Heart right ventricle (tissue), 16 donors: ENCODE data around the gene SETD1B. TPM values are rescaled to one million over a fixed set of nuclear protein-coding genes. Genes with fewer than 3 reads are reported as not detected.

Source experiments
- ATAC-seq, 8 donors: fragments of 200-7000 bp; cut with Tn5 transposase; one replicate each; pipeline ENCODE4 v1.9.1; 2020; ENCODE audit warnings: mild to moderate bottlenecking in 8 of 8, moderate library complexity in 8 of 8, moderate number of reproducible peaks in 1 of 8
- DNase-seq, 2 donors: peaks; one replicate each; pipeline ENCODE4 v3.0.0-alpha.2; 2020
- H3K27ac ChIP-seq, 10 donors: fragments of 200-600 bp; sonication (generic) in 2 of 10; one replicate each; pipeline versions ENCODE4 v1.5.0 to v1.8.0; 2020 to 2022; ENCODE audit warnings: mild to moderate bottlenecking in 3 of 10
- H3K27me3 ChIP-seq, 7 donors: fragments of 200-600 bp; one replicate each; pipeline ENCODE4 v1.8.0; 2021 to 2022; ENCODE audit warnings: mild to moderate bottlenecking in 2 of 7
- H3K36me3 ChIP-seq, 9 donors: fragments of 200-600 bp; sonication (generic) in 1 of 9; one replicate each; pipeline versions ENCODE4 v1.5.0 to v1.8.0; 2020 to 2022; ENCODE audit warnings: mild to moderate bottlenecking in 2 of 9
- H3K4me1 ChIP-seq, 9 donors: fragments of 200-600 bp; sonication (generic) in 1 of 9; one replicate each; pipeline versions ENCODE4 v1.5.0 to v1.8.0; 2020 to 2022; ENCODE audit warnings: mild to moderate bottlenecking in 4 of 9
- H3K4me3 ChIP-seq, 10 donors: fragments of 200-600 bp; sonication (generic) in 2 of 10; one replicate each; pipeline versions ENCODE4 v1.5.0 to v1.8.0; 2020 to 2022; ENCODE audit warnings: mild to moderate bottlenecking in 7 of 10, moderate library complexity in 2 of 10
- H3K9me3 ChIP-seq, 11 donors: fragments of 200-600 bp in 10 of 11; sonication (generic) in 2 of 11; one replicate each; pipeline versions ENCODE4 v1.5.0 to v1.8.0; 2013 to 2022; ENCODE audit warnings: mild to moderate bottlenecking in 2 of 11, control low read depth in 1 of 11, moderate library complexity in 1 of 11
- WGBS, 2 donors: extraction: QIAGEN DNeasy Blood & Tissue Kit; methylation state at CpG; one replicate each; pipeline ENCODE4 v1.1.7; 2013; ENCODE audit warnings: inconsistent platforms in 1 of 2; 5-methylcytosine and 5-hydroxymethylcytosine counted together
- intact Hi-C, 10 donors: fragments of 100-400 bp; cut with DNase I; formaldehyde crosslinking; loops; one replicate each; pipeline versions ENCODE4 v1.11.1 to v1.14.2; 2022
- polyA plus RNA-seq, 2 donors: library from polyadenylated mRNA; stranded (reverse); fragments of 200-250 nt; gene quantifications; one replicate each; pipeline ENCODE4 v1.2.3, GENCODE V29; 2013
- total RNA-seq, 10 donors: library from RNA; stranded (reverse); fragmentation: NEBNext Ultra II Directional in 3 of 10; extraction: Animal tissue kit (Norgen Biotek cat#: 25700) in 3 of 10; gene quantifications; one replicate each; pipeline versions ENCODE4 v1.2.1 to v1.2.4, GENCODE V29; 2021 to 2023
- TF ChIP-seq, protein P1 (sequence below), 9 donors: fragments of 200-600 bp; sonication (generic) in 2 of 9; IDR thresholded peaks; one replicate each; pipeline versions ENCODE4 v1.5.0 to v1.8.0; 2021 to 2022; ENCODE audit warnings: antibody characterized with exemption in 9 of 9, mild to moderate bottlenecking in 5 of 9, moderate library complexity in 1 of 9
- donor health status: Arrhythmogenic right ventricular cardiomyopathy.
- donor health status: ischemic (EF 13 %, LVEDD 7.1; RV severe dilation, severe dysfunction).
- donor health status: healthy with polysubstance abuse.
- donor health status: DM: no; HTN: yes; CAD: no.
- donor health status: DM: no; HTN: no; CAD: no.
- donor health status: ischemic (EF 25% LVEDD 6.9; RV normal size, moderate dysfunction).
- donor health status: ischemic (EF 25% LVEDD 5.7; RV mildly dilated, moderate dysfunction).
- donor health status: healthy.
- donor health status: DM: yes; HTN: yes; CAD: no.
- donor health status: Ischemic cardiomyopathy.
- donor health status: ischemic (EF 35%, LVEDD 5.7; RV mildly dilated, moderate dysfunction).
- donor health status: nonischemic (EF 11% LVEDD 7.7; RV severe dilation, severe dysfunction).
- donor health status: DM: yes; HTN: yes; CAD: no.
- donor health status: PGD.
- donor health status: ischemic (EF 29% LVEDD 5.4; RV normal size, mild dysfunction).
- donor health status: nonischemic (EF 23%, LVEDD 6.1; RV moderate dilation, normal function).

SETD1B gene
- total and polyA plus RNA-seq, 12 donors: 2.8 to 14.8 (median 11.2) TPM

DNA sequence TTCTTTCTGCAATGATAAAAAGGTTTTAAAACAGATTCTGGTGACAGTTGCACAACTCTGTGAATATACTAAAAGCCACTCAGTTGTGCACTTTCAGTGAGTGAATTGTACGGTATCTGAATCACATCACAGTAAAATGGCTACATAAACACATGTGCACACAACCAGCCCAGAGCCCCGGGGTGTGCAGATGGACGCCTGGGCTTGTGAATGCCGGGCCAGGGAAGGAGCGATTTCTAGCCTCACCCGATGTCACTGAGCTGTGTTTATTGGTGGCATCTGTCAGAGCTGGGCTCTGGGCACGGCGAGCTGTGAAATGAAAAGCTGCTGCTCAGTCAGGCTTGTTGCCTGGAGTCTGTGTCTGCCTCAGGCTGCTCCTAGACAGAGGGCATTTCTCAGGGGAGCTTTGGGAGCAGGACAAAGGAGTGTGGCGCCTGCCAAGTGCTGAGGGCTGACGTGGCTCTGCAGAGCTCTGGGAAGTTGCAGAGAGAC is 36.2 kb upstream of the SETD1B start:
- H3K27ac ChIP-seq: peak overlapping the region; percentile 18 to 79 (median 65)
- H3K27me3 ChIP-seq: no peaks in the 10 kb centered on the region
- DNase-seq: peak; percentile 50 to 73
- no peaks in the 10 kb centered on the region for H3K9me3 ChIP-seq
- peak; percentile 67 to 87 (median 84) for ATAC-seq
- peaks cover 0 to 16% (median 0%) of the 10 kb centered on the region in 9 donors for H3K36me3 ChIP-seq
- peaks cover 13 to 51% (median 31%) of the 10 kb centered on the region in 9 donors for H3K4me1 ChIP-seq
- 13 to 22% methylated on average over 10 of the region's 10 CpGs for WGBS, 2 donors
- no peak overlapping the region for H3K4me3 ChIP-seq
- TF ChIP-seq, protein P1, sequence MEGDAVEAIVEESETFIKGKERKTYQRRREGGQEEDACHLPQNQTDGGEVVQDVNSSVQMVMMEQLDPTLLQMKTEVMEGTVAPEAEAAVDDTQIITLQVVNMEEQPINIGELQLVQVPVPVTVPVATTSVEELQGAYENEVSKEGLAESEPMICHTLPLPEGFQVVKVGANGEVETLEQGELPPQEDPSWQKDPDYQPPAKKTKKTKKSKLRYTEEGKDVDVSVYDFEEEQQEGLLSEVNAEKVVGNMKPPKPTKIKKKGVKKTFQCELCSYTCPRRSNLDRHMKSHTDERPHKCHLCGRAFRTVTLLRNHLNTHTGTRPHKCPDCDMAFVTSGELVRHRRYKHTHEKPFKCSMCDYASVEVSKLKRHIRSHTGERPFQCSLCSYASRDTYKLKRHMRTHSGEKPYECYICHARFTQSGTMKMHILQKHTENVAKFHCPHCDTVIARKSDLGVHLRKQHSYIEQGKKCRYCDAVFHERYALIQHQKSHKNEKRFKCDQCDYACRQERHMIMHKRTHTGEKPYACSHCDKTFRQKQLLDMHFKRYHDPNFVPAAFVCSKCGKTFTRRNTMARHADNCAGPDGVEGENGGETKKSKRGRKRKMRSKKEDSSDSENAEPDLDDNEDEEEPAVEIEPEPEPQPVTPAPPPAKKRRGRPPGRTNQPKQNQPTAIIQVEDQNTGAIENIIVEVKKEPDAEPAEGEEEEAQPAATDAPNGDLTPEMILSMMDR (IDR thresholded peaks at IDR 0.05): no peak
- intact Hi-C loops: loop anchor here in 3 of 10 donors (2.0 to 5.0 kb wide), 2 partner anchors 55 kb away; partner anchors contain the start of gene TMEM120B (in 3 of the 3)

DNA sequence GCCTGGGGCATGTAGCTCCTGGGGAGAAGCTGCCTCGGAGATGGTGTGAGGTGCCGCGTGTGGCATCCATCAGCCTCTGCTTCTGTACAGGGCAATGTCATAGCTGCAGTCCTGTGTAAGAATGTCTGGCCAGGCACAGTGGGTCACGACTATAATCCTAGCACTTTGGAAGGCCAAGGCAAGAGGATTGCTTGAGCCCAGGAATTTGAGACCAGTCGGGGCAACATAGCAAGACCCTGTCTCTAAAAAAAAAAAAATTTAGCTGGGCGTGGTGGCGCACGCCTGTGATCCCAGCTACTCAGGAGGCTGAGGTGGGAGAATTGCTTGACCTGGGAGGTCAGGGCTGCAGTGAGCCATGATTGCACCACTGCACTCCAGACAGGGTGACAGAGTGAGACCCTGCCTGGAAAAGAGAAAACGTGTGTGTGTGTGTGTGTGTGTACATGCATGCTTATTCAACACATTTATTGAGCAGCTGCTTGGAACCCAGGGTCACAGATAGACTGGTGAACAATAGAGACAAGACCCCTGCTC is 34.4 kb upstream of the SETD1B start:
- no peak overlapping the region for H3K4me3 ChIP-seq
- 90 to 92% methylated on average over 9 of the region's 9 CpGs for WGBS, 2 donors
- peak overlapping the region in 5 of 10 donors; percentile 12 to 74 (median 49) for H3K27ac ChIP-seq
- TF ChIP-seq, protein P1 (IDR thresholded peaks at IDR 0.05): no peak
- no peaks in the 10 kb centered on the region for H3K27me3 ChIP-seq
- H3K4me1 ChIP-seq: peaks cover 13 to 66% (median 38%) of the 10 kb centered on the region in 9 donors
- H3K9me3 ChIP-seq: no peaks in the 10 kb centered on the region
- no peak for DNase-seq
- no peak for ATAC-seq
- peaks cover 0 to 7% (median 0%) of the 10 kb centered on the region in 9 donors for H3K36me3 ChIP-seq
- intact Hi-C loops: loop anchor here in 3 of 10 donors (2.0 to 5.0 kb wide), 2 partner anchors 57 kb away; partner anchors contain the start of gene TMEM120B (in 3 of the 3)

DNA sequence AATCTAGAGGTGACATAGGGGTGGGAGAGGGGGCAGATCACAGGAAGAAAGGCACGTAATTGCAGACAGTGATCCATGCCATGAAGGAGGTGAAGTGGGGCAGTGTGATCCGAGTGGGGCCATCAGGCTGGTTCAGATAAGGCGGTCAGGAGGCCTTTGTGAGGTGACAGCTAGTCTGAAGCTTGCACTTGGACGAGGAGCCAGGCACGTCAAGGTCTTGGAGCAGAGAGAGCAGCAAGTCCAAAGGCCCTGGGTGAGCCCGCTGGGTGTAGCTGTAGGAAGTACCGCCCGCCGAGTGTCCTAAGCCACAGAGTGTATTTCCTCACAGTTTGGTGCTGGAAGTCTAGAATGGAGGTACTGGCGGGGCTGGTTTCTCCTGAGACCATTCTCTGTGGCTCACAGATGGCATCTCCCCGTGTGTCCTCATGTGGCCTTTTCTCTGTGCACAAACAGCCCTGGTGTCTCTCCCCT is 33.9 kb upstream of the SETD1B start:
- intact Hi-C loops: loop anchor here in 8 of 10 donors (2.0 to 5.0 kb wide), 5 partner anchors 57 to 73 kb away; partner anchors contain the start of gene TMEM120B (in 5 of the 8)

DNA sequence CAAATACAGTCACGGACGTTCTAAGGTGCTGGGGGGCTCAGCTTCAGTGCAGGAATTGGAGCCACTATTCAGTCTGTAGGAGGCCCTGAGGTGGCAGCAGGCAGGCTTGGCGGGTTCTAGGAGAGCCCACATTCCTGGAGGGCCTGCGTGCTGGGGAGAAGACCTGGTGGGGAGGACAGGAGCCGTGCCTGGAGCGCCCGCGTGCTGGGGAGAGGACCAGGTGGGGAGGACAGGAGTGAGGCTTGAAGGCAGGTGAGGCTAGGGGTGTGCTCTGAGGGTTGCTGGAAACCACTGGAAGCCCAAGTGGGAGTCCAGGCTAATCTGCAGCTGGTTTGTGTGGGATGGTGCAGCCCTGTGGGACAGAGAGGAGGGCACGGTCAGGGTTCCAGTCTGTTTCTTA is 33.4 kb upstream of the SETD1B start:
- Histone ChIP-seq H3K4me3 (no peak overlapping the region), H3K9me3 (no peaks in the 10 kb centered on the region), H3K36me3 (peaks cover 0 to 7% (median 0%) of the 10 kb centered on the region in 9 donors), H3K27ac (peak overlapping the region in 5 of 10 donors; percentile 22 to 74 (median 53)), H3K27me3 (no peaks in the 10 kb centered on the region), H3K4me1 (peaks cover 13 to 73% (median 41%) of the 10 kb centered on the region in 9 donors)
- TF ChIP-seq, protein P1 (IDR thresholded peaks at IDR 0.05): no peak
- 51 to 80% methylated on average over 9 of the region's 9 CpGs for WGBS, 2 donors
- no peak for DNase-seq
- ATAC-seq: no peak
- intact Hi-C loops: loop anchor here in 6 of 10 donors (2.0 to 5.0 kb wide), 4 partner anchors 58 to 74 kb away; partner anchors contain the start of gene TMEM120B (in 2 of the 6)

More for the DNA sequence above, 33.9 kb upstream of the SETD1B start:
- TF ChIP-seq, protein P1 (IDR thresholded peaks at IDR 0.05): no peak
- Histone ChIP-seq H3K4me3 (no peak overlapping the region), H3K27me3 (no peaks in the 10 kb centered on the region), H3K9me3 (no peaks in the 10 kb centered on the region), H3K27ac (peak overlapping the region in 5 of 10 donors; percentile 22 to 74 (median 53)), H3K4me1 (peaks cover 13 to 71% (median 41%) of the 10 kb centered on the region in 9 donors), H3K36me3 (peaks cover 0 to 7% (median 0%) of the 10 kb centered on the region in 9 donors)
- DNase-seq: peak in 1 of 2 donors; percentile 58
- 66 to 67% methylated on average over 11 of the region's 11 CpGs for WGBS, 2 donors
- peak in 3 of 8 donors; percentile 10 to 58 (median 20) for ATAC-seq
